ENCODE measurements around the gene TRAK2. TPM values are rescaled to one million over a fixed set of nuclear protein-coding genes. Genes with fewer than 3 reads are reported as not detected.

The TRAK2 gene
- polyA plus RNA-seq, 1 of the 3 experiments (the other 2 are of a cell fraction): 10.4 TPM

- WGBS (ENCODE audit: low lambda C conversion rate): 50% methylated on average over 1 of the region's 1 CpG
- no peak overlapping the region for H3K4me2 ChIP-seq
- H3K4me1 ChIP-seq (ENCODE audit: control insufficient read depth in 1 of 2, insufficient read depth in 2 of 2, low read depth in 1 of 2, low read length in 1 of 2): no peaks in the 10 kb centered on the region
- no peaks in the 10 kb centered on the region for H3K9me3 ChIP-seq
- no peak for DNase-seq
- POLR2A ChIA-PET: no interaction called here
- TF ChIP-seq FOSL2 (IDR thresholded peaks at IDR 0.05; ENCODE audit: borderline replicate concordance, low read depth): no peak
- H3K9me2 ChIP-seq: no peaks in the 10 kb centered on the region
- no peak overlapping the region for H3K9ac ChIP-seq
- H4K20me1 ChIP-seq (ENCODE audit: insufficient read depth): no peaks in the 10 kb centered on the region
- CTCF ChIA-PET: no interaction called here
- H3K27ac ChIP-seq (ENCODE audit: low read depth in 2 of 2, low read length in 1 of 2): no peak overlapping the region
- no peak overlapping the region for H3K4me3 ChIP-seq (ENCODE audit: low read depth in 2 of 2, low read length in 1 of 2)
- no peak overlapping the region for H2AFZ ChIP-seq (ENCODE audit: low read depth)
- no peaks in the 10 kb centered on the region for H3K27me3 ChIP-seq (ENCODE audit: insufficient read depth)
- no peaks in the 10 kb centered on the region for H3K79me2 ChIP-seq (ENCODE audit: insufficient read depth)
- H3F3A ChIP-seq (replicated peaks; ENCODE audit: insufficient read depth): no peaks in the 10 kb centered on the region
- peaks cover 0 to 5% of the 10 kb centered on the region in 2 experiments for H3K36me3 ChIP-seq (replicated peaks in 1 of 2; ENCODE audit: control insufficient read depth in 1 of 2, insufficient read depth in 2 of 2, low read length in 1 of 2)
Measured at GRCh38 chr2:201348758-201349157, 102.5 kb downstream of the TRAK2 start.

DNA sequence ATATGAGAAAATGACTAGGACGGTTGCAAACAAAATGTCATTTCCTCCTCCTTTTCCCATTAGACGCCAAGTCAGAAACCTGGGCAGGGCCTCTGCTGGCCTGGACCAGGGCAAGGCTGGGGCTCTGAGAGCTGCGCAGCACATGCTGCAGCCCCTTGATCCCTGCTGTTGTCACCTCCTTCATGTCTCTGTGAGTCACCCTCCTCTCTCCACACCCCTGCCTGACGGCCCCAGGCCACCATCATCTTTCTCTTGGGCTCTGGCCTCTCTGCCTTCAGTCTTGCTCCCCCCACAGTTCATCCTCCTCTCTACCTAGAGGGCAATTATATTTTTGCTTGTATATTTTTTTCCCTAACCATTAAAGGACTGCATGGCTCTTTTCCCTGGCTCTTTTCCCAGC is 104.1 kb downstream of the TRAK2 start:
- ChIA-PET POLR2A (no interaction called here), CTCF (no interaction called here)
- Histone ChIP-seq H3K4me3 (ENCODE audit: low read depth in 2 of 2, low read length in 1 of 2) (no peak overlapping the region), H3F3A (replicated peaks; ENCODE audit: insufficient read depth) (no peaks in the 10 kb centered on the region), H3K4me1 (ENCODE audit: control insufficient read depth in 1 of 2, insufficient read depth in 2 of 2, low read depth in 1 of 2, low read length in 1 of 2) (no peaks in the 10 kb centered on the region), H4K20me1 (ENCODE audit: insufficient read depth) (no peaks in the 10 kb centered on the region), H3K79me2 (ENCODE audit: insufficient read depth) (no peaks in the 10 kb centered on the region), H3K9ac (no peak overlapping the region), H3K27me3 (ENCODE audit: insufficient read depth) (no peaks in the 10 kb centered on the region), H2AFZ (ENCODE audit: low read depth) (no peak overlapping the region), H3K36me3 (replicated peaks in 1 of 2; ENCODE audit: control insufficient read depth in 1 of 2, insufficient read depth in 2 of 2, low read length in 1 of 2) (peaks cover 0 to 8% of the 10 kb centered on the region in 2 experiments), H3K4me2 (no peak overlapping the region), H3K9me3 (no peaks in the 10 kb centered on the region), H3K27ac (ENCODE audit: low read depth in 2 of 2, low read length in 1 of 2) (no peak overlapping the region), H3K9me2 (no peaks in the 10 kb centered on the region)
- 86% methylated on average over 4 of the region's 4 CpGs for WGBS (ENCODE audit: low lambda C conversion rate)
- no peak for DNase-seq
- no peak for TF ChIP-seq FOXM1 (IDR thresholded peaks at IDR 0.05; ENCODE audit: low read depth)
- TF ChIP-seq, protein P1, sequence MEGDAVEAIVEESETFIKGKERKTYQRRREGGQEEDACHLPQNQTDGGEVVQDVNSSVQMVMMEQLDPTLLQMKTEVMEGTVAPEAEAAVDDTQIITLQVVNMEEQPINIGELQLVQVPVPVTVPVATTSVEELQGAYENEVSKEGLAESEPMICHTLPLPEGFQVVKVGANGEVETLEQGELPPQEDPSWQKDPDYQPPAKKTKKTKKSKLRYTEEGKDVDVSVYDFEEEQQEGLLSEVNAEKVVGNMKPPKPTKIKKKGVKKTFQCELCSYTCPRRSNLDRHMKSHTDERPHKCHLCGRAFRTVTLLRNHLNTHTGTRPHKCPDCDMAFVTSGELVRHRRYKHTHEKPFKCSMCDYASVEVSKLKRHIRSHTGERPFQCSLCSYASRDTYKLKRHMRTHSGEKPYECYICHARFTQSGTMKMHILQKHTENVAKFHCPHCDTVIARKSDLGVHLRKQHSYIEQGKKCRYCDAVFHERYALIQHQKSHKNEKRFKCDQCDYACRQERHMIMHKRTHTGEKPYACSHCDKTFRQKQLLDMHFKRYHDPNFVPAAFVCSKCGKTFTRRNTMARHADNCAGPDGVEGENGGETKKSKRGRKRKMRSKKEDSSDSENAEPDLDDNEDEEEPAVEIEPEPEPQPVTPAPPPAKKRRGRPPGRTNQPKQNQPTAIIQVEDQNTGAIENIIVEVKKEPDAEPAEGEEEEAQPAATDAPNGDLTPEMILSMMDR (IDR thresholded peaks at IDR 0.05): no peak
- TF ChIP-seq, protein P2, sequence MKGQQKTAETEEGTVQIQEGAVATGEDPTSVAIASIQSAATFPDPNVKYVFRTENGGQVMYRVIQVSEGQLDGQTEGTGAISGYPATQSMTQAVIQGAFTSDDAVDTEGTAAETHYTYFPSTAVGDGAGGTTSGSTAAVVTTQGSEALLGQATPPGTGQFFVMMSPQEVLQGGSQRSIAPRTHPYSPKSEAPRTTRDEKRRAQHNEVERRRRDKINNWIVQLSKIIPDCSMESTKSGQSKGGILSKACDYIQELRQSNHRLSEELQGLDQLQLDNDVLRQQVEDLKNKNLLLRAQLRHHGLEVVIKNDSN (IDR thresholded peaks at IDR 0.05; ENCODE audit: borderline replicate concordance, low read depth): no peak
- TF ChIP-seq, protein P3, sequence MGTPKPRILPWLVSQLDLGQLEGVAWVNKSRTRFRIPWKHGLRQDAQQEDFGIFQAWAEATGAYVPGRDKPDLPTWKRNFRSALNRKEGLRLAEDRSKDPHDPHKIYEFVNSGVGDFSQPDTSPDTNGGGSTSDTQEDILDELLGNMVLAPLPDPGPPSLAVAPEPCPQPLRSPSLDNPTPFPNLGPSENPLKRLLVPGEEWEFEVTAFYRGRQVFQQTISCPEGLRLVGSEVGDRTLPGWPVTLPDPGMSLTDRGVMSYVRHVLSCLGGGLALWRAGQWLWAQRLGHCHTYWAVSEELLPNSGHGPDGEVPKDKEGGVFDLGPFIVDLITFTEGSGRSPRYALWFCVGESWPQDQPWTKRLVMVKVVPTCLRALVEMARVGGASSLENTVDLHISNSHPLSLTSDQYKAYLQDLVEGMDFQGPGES (IDR thresholded peaks at IDR 0.05; ENCODE audit: low read depth, low read length): no peak
- TF ChIP-seq SMC3 (IDR thresholded peaks at IDR 0.05; ENCODE audit: low read depth, low read length): no peak
- no peak for TF ChIP-seq GATA2 (CRISPR knock-in tag; IDR thresholded peaks at IDR 0.05)
- no peak for TF ChIP-seq USF2 (IDR thresholded peaks at IDR 0.05; ENCODE audit: borderline replicate concordance, low read depth, low read length)
- TF ChIP-seq NFIC (IDR thresholded peaks at IDR 0.05; ENCODE audit: borderline replicate concordance): no peak
- no peak for TF ChIP-seq GABPA (IDR thresholded peaks at IDR 0.05; ENCODE audit: low read depth)
- TF ChIP-seq NRF1 (IDR thresholded peaks at IDR 0.05; ENCODE audit: low read depth, low read length): no peak
- no peak for TF ChIP-seq JUND (IDR thresholded peaks at IDR 0.05)
